Activated naive CD8-positive, alpha-beta T cell treated with anti-CD3 and anti-CD28 coated beads, Interleukin-2, amount 10 ng/mL, durations not matched to agents 7 days and 5 days (primary cell): ENCODE results near the gene DGUOK. TPM values are rescaled to one million over a fixed set of nuclear protein-coding genes. Genes with fewer than 3 reads are reported as not detected.
A peak's percentile ranks its signal among the peaks of the same experiment; 100 is the strongest.

ENCODE experiments used
- ATAC-seq: fragments of 150-1000 bp; cut with Tn5 transposase; one replicate; pipeline ENCODE4 v1.10.0; 2021; ENCODE audit warnings: low read depth, moderate library complexity
- POLR2A ChIA-PET: fragments of 350-600 bp; sonication (Branson Sonifier 250); formaldehyde crosslinking; loops from one replicate; lab custom pipeline; 2021; ENCODE audit warnings: antibody characterized with exemption; lab: Charles Lee
- DNase-seq: peaks from one replicate; pipeline ENCODE4 v3.0.0; 2021
- H3K27ac Mint-ChIP-seq: one replicate; pipeline ENCODE4 v1.8.0; 2022; ENCODE audit warnings: mild to moderate bottlenecking, mixed read lengths
- H3K27me3 Mint-ChIP-seq: one replicate; pipeline ENCODE4 v1.8.0; 2022; ENCODE audit warnings: mild to moderate bottlenecking, moderate library complexity, mixed read lengths
- H3K36me3 Mint-ChIP-seq: one replicate; pipeline ENCODE4 v1.8.0; 2021; ENCODE audit warnings: mild to moderate bottlenecking, mixed read lengths
- H3K4me1 Mint-ChIP-seq: one replicate; pipeline ENCODE4 v1.8.0; 2021; ENCODE audit warnings: mixed read lengths
- H3K4me3 Mint-ChIP-seq: one replicate; pipeline ENCODE4 v1.8.0; 2022; ENCODE audit warnings: mild to moderate bottlenecking, moderate library complexity, mixed read lengths
- H3K9me3 Mint-ChIP-seq: one replicate; pipeline ENCODE4 v1.8.0; 2021; ENCODE audit warnings: mixed read lengths
- total RNA-seq, 2 experiments: library from RNA; stranded (reverse); gene quantifications; one replicate each; pipeline ENCODE4 v1.2.3, GENCODE V29; 2021

The DGUOK gene
- total RNA-seq, 2 experiments from 2014 or later: 71.6 to 77.7 TPM

DNA sequence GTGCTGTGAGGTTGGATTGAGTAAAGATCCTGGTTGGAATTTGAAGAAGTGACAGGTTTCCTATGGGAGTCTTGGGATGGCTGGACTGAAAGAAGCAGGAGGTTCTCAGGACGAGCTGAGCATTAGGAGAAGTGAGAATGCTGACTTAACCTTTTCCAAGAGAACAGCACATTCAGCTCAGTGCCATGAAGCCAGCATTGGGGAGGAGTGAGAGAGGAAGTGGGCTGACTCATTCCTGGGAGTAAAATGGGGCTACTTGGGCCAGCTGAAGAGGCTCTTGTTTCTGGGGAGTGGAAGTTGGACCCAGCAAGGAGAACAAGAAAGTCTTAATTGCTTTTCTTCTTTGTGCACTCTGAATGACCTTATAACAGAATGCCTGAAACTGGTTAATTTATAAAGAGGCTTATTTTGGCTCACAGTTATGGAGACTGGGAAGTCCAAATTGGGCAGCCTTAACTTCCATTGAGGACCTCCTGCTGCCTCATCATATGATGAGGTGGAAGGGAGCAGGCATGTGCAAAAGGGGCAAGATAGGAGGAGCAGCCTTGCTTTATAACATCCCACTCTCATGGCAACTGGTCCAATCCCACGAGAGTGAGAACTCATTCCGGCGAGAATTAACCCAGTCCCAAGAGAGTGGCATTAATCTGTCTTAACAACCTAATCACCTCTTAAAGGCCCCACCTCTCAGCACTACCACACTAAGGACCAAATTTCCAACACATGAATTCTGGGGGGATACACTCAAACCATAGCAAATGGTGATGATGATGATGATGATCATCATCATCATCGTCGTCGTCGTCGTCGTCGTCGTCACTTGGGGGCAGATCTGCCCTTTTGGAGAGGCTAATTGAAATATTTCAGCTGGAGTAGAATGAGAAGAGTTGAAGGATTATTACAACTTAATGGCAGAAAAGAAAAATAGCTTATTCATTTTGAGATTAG is 26.1 kb downstream of the DGUOK start:
- Mint-ChIP-seq H3K4me3 (no peak overlapping the region), H3K27ac (peak overlapping the region; percentile 63), H3K36me3 (peaks cover 46% of the 10 kb centered on the region), H3K4me1 (peaks cover 39% of the 10 kb centered on the region), H3K9me3 (no peaks in the 10 kb centered on the region), H3K27me3 (no peaks in the 10 kb centered on the region)
- POLR2A ChIA-PET: no interaction called here
- ATAC-seq: no peak
- DNase-seq: no peak

DNA sequence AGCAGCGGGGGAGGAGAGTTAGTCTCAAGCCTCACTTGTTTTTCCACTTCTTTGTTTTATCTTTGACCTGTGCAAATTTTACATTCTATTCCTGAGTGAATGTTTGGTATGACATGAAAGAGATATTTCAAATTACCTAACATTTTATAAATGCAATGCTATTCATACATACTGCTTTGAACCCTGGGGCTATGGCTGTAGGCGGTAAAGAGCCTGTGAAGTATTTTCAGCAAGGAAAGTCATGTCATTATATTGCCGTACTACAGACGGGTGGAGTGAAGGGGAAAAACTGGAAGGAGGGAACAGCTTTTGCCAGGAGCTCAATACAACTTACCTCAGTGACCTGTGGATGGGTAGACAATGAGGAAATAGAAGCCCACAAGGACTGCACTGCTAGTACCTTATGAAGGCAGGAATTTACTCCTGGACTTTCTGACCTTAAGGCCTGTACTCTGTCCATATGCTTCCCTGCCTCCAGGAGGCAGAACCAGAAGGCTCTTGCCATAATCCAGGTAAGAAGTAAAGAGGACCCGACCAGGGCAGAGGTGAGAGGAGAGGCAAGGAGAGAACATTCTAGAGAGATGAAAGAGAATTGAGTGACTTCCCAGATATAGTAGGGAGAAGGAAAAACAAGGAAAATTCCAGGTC is 29.7 kb downstream of the DGUOK start:
- Mint-ChIP-seq H3K9me3 (peaks cover 1% of the 10 kb centered on the region), H3K4me1 (peaks cover 18% of the 10 kb centered on the region), H3K36me3 (peaks cover 53% of the 10 kb centered on the region), H3K4me3 (no peak overlapping the region), H3K27me3 (no peaks in the 10 kb centered on the region), H3K27ac (no peak overlapping the region)
- ATAC-seq (no peak), DNase-seq (no peak)
- POLR2A ChIA-PET: no interaction called here

DNA sequence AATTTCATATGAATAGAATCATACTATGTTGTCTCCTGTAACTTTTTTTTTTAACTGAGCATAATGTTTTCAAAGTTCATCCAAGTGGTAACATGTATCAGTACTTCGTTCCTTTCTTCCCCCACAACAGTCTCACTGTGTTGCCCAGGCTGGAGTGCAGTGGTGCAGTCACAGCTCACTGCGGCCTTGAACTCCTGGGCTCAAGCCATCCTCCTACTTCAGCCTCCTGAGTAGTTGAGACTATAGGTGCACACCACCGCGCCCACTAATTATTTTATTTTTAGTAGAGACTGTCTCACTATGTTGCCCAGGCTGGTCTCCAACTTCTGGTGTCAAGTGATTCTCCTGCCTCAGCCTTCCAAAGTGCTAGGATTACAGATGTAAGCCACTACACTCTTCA is 34.6 kb downstream of the DGUOK start:
- ATAC-seq: no peak
- POLR2A ChIA-PET: interaction anchor here (1.5 kb wide), 1 partner anchor 10 kb away, joined by 6 read pairs; no protein-coding TSS in a partner anchor
- peaks cover 42% of the 10 kb centered on the region for H3K36me3 Mint-ChIP-seq

DNA sequence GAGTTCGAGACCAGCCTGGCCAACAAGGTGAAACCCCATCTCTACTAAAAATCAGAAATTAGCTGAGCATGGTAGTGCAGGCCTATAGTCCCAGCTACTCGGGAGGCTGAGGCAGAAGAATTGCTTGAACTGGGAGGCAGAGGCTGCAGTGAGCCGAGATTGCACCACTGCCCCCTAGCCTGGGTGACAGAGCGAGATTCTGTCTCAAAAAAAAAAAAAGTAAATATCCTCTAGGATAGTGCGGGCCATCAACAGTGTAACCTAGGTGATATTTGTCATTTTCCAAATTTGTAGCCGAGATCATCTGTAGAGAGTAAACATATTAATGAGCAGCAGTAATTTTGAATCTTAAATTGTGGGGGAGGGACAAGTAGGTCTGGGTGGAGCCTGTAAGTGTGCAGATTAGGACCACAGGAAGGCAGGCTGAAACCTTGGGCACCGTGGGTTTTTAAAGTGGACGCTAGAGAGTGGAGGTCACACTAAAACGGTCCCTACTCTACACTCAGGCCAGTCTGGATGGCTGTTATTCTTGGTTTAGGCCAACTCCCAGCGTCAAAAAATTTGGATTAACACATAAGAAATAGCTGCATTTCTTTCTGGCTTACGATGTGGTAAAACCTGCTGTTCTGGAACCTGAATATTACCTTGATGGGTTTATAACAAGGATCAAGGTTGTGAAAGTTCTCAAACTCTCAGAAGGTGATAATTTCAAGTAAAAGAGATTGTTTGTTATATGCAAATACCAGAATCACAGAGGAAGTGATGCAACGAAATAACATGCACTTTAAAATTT is 35.3 kb downstream of the DGUOK start:
- Mint-ChIP-seq H3K27ac (no peak overlapping the region), H3K9me3 (peaks cover 4% of the 10 kb centered on the region), H3K36me3 (peaks cover 36% of the 10 kb centered on the region), H3K27me3 (no peaks in the 10 kb centered on the region), H3K4me3 (no peak overlapping the region), H3K4me1 (peaks cover 22% of the 10 kb centered on the region)
- no peak for DNase-seq
- no peak for ATAC-seq
- POLR2A ChIA-PET: interaction anchor here (1.5 kb wide), 1 partner anchor 9 kb away, joined by 6 read pairs; no protein-coding TSS in a partner anchor

More for the DNA sequence above, 34.6 kb downstream of the DGUOK start:
- Mint-ChIP-seq H3K27ac (no peak overlapping the region), H3K4me1 (peaks cover 19% of the 10 kb centered on the region), H3K27me3 (no peaks in the 10 kb centered on the region), H3K4me3 (no peak overlapping the region), H3K9me3 (peaks cover 2% of the 10 kb centered on the region)
- no peak for DNase-seq

DNA sequence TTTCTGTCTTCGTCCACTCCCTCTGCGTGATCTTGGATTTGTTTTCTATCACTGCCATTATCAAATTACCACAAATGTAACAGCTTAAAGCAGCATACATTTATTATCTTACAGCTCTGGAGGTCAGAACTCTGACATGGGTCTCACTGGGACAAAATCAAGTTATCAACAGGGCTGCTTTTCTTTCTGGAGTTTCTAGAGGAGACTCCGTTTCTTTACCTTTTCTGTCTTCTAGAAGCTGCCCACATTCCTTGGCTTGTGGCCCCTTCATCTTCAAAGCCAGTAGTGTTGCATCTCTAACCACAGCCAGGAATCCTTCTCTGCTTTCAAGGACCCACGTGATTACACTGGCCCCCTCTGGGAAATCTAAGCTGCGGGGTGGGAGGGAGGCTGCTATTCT is 36.1 kb downstream of the DGUOK start:
- no peak for DNase-seq

DNA sequence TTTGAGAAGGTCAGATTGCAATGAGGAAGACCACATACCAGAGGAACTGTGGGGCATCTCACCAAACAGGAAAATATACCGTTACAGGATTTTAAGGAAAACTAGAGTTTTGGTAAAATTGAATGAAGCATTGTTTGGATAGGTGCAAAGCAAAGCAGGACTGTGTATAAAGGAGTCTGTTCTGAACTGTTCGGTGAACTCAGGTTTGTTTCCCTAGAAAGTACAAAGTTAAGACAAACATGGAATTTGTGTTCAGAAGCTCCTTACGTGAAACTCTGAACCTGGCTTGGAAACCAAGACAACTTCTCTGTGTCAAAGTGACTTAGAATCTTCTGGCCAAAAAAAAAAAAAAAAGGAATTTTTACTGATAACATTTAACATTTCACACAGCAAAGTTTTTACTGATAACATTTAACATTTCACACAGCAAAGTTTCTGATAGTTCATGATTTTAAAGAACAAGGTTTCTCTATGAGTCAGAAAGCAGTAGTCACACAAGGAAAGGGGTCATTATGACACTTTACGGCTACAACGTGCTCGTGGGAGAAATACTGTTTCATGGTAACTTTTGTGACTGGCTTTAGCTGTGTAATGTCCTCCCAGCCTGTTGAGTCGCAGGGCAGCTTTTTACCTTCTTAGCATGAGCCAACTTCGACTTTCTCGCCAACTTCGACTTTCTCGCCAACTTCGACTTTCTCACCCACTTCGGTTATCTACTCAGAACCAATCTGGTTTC is 36.9 kb downstream of the DGUOK start:
- H3K4me3 Mint-ChIP-seq: no peak overlapping the region
- ATAC-seq (no peak), DNase-seq (no peak)
- no peaks in the 10 kb centered on the region for H3K27me3 Mint-ChIP-seq
- peaks cover 28% of the 10 kb centered on the region for H3K36me3 Mint-ChIP-seq
- peak overlapping the region; percentile 40 for H3K27ac Mint-ChIP-seq
- POLR2A ChIA-PET: interaction anchor here (0.6 to 0.8 kb wide), 2 partner anchors 37 to 63 kb away, joined by 3 to 6 read pairs; partner anchors contain the start of gene DGUOK
- peaks cover 20% of the 10 kb centered on the region for H3K4me1 Mint-ChIP-seq
- H3K9me3 Mint-ChIP-seq: peaks cover 4% of the 10 kb centered on the region

More for the DNA sequence above, 36.1 kb downstream of the DGUOK start:
- POLR2A ChIA-PET: interaction anchor here (1.5 kb wide), 1 partner anchor 8 kb away, joined by 6 read pairs; no protein-coding TSS in a partner anchor
- H3K9me3 Mint-ChIP-seq: peaks cover 4% of the 10 kb centered on the region
- H3K27me3 Mint-ChIP-seq: no peaks in the 10 kb centered on the region
- no peak for ATAC-seq
- no peak overlapping the region for H3K4me3 Mint-ChIP-seq
- peaks cover 34% of the 10 kb centered on the region for H3K36me3 Mint-ChIP-seq
- H3K27ac Mint-ChIP-seq: no peak overlapping the region
- peaks cover 21% of the 10 kb centered on the region for H3K4me1 Mint-ChIP-seq

DNA sequence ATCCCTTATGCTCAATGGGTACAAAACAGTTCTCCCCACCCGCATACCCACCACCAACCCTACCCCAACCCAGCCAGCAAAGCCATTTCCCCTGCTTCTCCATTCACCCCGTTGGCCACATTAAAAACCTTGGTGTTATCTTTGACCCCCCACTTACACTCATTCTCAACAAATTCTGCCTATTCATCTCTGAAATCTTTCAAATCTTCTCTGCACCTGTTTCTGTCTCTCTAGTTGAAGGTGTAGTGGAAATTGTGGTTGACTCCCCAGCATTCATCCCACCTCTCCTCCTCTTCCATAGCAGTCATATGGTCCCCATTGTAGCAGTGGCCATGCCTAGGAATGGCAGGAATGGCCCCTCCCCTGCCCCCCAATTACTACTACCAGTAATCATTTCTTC is 37.5 kb downstream of the DGUOK start:
- Mint-ChIP-seq H3K4me1 (peaks cover 21% of the 10 kb centered on the region), H3K36me3 (peaks cover 22% of the 10 kb centered on the region), H3K9me3 (peaks cover 4% of the 10 kb centered on the region), H3K4me3 (no peak overlapping the region), H3K27me3 (no peaks in the 10 kb centered on the region), H3K27ac (peak overlapping the region; percentile 40)
- DNase-seq: no peak
- POLR2A ChIA-PET: interaction anchor here (0.8 kb wide), 1 partner anchor 37 kb away, joined by 6 read pairs; the partner anchor contains the start of gene DGUOK
- no peak for ATAC-seq

DNA sequence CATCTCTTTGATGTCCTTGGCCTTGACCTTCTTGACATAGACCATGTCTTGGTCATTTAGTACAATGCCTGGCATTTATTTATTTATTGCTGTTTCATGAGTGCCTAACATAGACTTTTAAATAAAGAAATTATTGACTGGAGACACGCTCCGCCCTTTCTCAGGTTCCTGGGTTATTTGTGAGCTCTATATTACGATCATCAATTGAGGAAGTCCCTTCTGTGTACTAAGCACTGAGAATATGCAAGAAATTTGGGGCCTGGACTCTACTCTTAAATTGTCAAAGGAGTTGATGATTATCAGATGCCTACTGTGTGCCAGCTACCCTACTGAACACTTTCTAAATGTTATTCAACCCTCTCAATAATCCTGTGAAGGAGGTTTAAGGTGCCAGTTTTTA is 38.4 kb downstream of the DGUOK start:
- peaks cover 28% of the 10 kb centered on the region for H3K4me1 Mint-ChIP-seq
- no peak for ATAC-seq
- H3K27me3 Mint-ChIP-seq: no peaks in the 10 kb centered on the region
- peaks cover 4% of the 10 kb centered on the region for H3K9me3 Mint-ChIP-seq
- peak overlapping the region; percentile 35 for H3K27ac Mint-ChIP-seq
- no peak for DNase-seq
- H3K4me3 Mint-ChIP-seq: no peak overlapping the region
- peaks cover 17% of the 10 kb centered on the region for H3K36me3 Mint-ChIP-seq
- POLR2A ChIA-PET: no interaction called here

- Mint-ChIP-seq H3K36me3 (peaks cover 6% of the 10 kb centered on the region), H3K27me3 (no peaks in the 10 kb centered on the region), H3K4me1 (peaks cover 58% of the 10 kb centered on the region), H3K9me3 (peaks cover 2% of the 10 kb centered on the region), H3K4me3 (no peak overlapping the region), H3K27ac (peak overlapping the region; percentile 56)
- DNase-seq (no peak), ATAC-seq (no peak)
- POLR2A ChIA-PET: interaction anchor here (0.6 to 0.7 kb wide), 2 partner anchors 72 to 73 kb away, joined by 3 read pairs; no protein-coding TSS in a partner anchor
These were observed 41.8 kb downstream of the DGUOK start for GRCh38 chr2:73968357-73968937.

GRCh38 chr2:73969356-73969755 is 42.7 kb downstream of the DGUOK start:
- no peaks in the 10 kb centered on the region for H3K27me3 Mint-ChIP-seq
- peaks cover 3% of the 10 kb centered on the region for H3K36me3 Mint-ChIP-seq
- peaks cover 54% of the 10 kb centered on the region for H3K4me1 Mint-ChIP-seq
- peak overlapping the region; percentile 75 for H3K27ac Mint-ChIP-seq
- no peak for ATAC-seq
- no peak for DNase-seq
- H3K9me3 Mint-ChIP-seq: peaks cover 2% of the 10 kb centered on the region
- no peak overlapping the region for H3K4me3 Mint-ChIP-seq
- POLR2A ChIA-PET: interaction anchor here (2.5 to 3.9 kb wide), 2 partner anchors 18 to 42 kb away, joined by 16 to 40 read pairs; partner anchors contain the start of genes DGUOK and TET3

DNA sequence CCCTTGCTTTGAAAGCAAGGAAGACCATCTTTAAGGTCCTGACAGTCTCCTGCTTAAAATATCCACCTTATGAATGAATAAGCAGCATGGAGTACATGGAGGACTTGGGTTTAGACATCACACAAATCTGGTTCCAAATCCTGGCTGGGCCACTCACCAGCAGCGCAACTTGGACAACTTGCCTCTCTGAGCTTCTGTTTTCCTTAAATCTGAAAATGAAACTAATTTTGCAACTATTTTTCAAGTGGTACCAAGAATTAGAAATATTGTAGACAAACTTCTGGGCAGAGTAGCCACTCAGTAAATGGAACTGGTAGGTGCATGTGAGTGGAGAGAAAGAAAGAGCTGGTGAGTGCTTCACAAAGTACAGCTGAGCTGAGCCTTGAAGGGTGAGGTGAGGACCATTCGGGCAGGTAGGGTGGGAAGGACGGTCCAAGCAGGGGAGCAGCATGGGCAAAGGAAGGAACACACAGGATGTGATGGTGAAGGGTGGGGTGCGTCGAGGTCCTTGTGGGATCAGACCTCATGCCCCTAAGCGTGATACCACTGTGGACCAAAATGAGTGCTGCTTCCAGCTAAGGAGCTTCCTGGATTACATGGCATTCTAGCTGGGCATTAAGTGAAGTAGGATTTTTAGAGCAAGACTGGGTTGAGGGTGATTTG is 43.6 kb downstream of the DGUOK start:
- Mint-ChIP-seq H3K36me3 (peaks cover 3% of the 10 kb centered on the region), H3K4me3 (peak overlapping the region; percentile 80), H3K9me3 (peaks cover 1% of the 10 kb centered on the region), H3K27me3 (no peaks in the 10 kb centered on the region), H3K4me1 (peaks cover 48% of the 10 kb centered on the region), H3K27ac (peak overlapping the region; percentile 93)
- POLR2A ChIA-PET: interaction anchor here (0.7 to 3.9 kb wide), 10 partner anchors 8 to 208 kb away, joined by 3 to 40 read pairs (median 7); partner anchors contain the start of genes DGUOK, MOB1A and TET3
- ATAC-seq: peak; percentile 11
- DNase-seq: no peak
